ENCODE measurements around the gene AHCYL2. TPM values are rescaled to one million over a fixed set of nuclear protein-coding genes. Genes with fewer than 3 reads are reported as not detected.

Gene AHCYL2
- total RNA-seq, 1 experiment from 2014 or later = 25.6 TPM

DNA sequence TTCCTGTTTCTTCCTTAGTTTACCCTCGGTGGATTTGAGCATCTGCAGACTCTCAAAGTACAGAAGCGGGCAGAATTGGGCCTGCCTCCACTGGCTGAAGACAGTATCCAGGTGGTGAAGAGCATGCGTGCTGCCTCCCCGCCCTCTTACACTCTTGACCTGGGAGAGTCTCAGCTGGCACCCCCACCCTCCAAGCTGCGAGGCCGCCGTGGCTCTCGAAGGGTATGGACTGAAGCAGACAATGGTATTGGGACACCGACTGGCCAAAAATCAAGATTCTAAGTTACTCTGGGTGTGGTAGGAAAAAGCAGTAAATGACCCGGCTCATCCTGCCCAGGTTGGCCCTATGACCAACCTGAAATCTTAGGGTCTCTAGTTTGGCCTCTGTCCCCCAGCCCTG lies 231.6 kb downstream of the AHCYL2 start:
- Mint-ChIP-seq H3K27ac (no peak overlapping the region), H3K36me3 (peaks cover 10% of the 10 kb centered on the region; the same call in 1 of the 2 replicates), H3K9me3 (no peaks in the 10 kb centered on the region), H3K4me3 (no peak overlapping the region), H3K27me3 (ENCODE audit: low read depth) (no peaks in the 10 kb centered on the region), H3K4me1 (no peaks in the 10 kb centered on the region)
- ChIA-PET CTCF (interaction anchor here (0.7 kb wide), 1 partner anchor 573 kb away, joined by 4 read pairs; no protein-coding TSS in a partner anchor), POLR2A (no interaction called here)
- ATAC-seq = no peak
- DNase-seq (ENCODE audit: low spot score) = no peak
- TF ChIP-seq, protein P1, sequence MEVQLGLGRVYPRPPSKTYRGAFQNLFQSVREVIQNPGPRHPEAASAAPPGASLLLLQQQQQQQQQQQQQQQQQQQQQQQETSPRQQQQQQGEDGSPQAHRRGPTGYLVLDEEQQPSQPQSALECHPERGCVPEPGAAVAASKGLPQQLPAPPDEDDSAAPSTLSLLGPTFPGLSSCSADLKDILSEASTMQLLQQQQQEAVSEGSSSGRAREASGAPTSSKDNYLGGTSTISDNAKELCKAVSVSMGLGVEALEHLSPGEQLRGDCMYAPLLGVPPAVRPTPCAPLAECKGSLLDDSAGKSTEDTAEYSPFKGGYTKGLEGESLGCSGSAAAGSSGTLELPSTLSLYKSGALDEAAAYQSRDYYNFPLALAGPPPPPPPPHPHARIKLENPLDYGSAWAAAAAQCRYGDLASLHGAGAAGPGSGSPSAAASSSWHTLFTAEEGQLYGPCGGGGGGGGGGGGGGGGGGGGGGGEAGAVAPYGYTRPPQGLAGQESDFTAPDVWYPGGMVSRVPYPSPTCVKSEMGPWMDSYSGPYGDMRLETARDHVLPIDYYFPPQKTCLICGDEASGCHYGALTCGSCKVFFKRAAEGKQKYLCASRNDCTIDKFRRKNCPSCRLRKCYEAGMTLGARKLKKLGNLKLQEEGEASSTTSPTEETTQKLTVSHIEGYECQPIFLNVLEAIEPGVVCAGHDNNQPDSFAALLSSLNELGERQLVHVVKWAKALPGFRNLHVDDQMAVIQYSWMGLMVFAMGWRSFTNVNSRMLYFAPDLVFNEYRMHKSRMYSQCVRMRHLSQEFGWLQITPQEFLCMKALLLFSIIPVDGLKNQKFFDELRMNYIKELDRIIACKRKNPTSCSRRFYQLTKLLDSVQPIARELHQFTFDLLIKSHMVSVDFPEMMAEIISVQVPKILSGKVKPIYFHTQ (CRISPR knock-in tag; IDR thresholded peaks at IDR 0.05) = no peak
- no peak for TF ChIP-seq NFATC4 (CRISPR knock-in tag; IDR thresholded peaks at IDR 0.05)

DNA sequence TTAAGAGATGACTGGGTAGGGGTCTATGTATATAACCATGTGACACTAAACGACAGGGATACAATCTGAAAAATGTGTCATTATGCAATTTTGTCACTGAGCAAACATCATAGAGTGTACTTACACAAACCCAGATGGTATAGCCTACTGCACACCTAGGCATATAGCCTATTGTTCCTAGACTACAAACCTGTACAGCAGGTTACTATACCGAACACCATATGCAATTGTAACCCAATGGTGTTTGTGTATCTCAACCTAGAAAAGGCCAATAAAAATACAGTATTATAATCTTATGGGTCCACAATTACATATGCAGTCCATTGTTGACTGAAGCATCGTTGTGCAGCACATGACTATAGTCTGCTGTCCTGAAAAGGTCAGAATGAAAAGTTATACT lies 232.3 kb downstream of the AHCYL2 start:
- ATAC-seq = no peak
- no peak overlapping the region for H3K4me3 Mint-ChIP-seq

DNA sequence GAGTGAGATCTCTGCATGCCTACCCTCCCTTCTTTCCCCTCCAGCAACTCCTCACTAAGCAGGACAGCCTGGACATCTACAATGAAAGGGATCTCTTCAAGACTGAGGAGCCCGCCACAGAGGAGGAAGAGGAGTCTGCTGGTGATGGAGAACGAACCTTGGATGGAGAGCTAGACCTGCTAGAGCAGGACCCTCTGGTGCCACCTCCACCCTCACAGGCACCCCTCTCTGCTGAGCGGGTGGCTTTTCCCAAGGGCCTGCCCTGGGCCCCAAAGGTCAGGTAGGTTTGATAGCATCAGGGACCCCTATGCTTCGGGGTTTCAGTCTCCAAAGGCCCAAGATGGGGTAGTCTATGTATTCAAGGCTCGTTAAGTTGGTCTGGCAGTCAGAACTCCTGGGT lies 233.3 kb downstream of the AHCYL2 start:
- TF ChIP-seq MXD4 (CRISPR knock-in tag; IDR thresholded peaks at IDR 0.05; ENCODE audit: borderline replicate concordance) (no peak), FOXK1 (CRISPR knock-in tag; IDR thresholded peaks at IDR 0.05) (no peak), SP1 (CRISPR knock-in tag; conservative IDR thresholded peaks at IDR 0.05) (no peak), TP53 (CRISPR knock-in tag; IDR thresholded peaks at IDR 0.05) (no peak), RORB (CRISPR knock-in tag; IDR thresholded peaks at IDR 0.05) (no peak), CTCF (IDR thresholded peaks at IDR 0.05) (no peak), SMAD4 (CRISPR knock-in tag; IDR thresholded peaks at IDR 0.05) (no peak), CBFB (CRISPR knock-in tag; IDR thresholded peaks at IDR 0.05; ENCODE audit: low read depth) (no peak)
- TF ChIP-seq, protein P2, sequence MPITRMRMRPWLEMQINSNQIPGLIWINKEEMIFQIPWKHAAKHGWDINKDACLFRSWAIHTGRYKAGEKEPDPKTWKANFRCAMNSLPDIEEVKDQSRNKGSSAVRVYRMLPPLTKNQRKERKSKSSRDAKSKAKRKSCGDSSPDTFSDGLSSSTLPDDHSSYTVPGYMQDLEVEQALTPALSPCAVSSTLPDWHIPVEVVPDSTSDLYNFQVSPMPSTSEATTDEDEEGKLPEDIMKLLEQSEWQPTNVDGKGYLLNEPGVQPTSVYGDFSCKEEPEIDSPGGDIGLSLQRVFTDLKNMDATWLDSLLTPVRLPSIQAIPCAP (CRISPR knock-in tag; IDR thresholded peaks at IDR 0.05) = no peak
- TF ChIP-seq, protein P3, sequence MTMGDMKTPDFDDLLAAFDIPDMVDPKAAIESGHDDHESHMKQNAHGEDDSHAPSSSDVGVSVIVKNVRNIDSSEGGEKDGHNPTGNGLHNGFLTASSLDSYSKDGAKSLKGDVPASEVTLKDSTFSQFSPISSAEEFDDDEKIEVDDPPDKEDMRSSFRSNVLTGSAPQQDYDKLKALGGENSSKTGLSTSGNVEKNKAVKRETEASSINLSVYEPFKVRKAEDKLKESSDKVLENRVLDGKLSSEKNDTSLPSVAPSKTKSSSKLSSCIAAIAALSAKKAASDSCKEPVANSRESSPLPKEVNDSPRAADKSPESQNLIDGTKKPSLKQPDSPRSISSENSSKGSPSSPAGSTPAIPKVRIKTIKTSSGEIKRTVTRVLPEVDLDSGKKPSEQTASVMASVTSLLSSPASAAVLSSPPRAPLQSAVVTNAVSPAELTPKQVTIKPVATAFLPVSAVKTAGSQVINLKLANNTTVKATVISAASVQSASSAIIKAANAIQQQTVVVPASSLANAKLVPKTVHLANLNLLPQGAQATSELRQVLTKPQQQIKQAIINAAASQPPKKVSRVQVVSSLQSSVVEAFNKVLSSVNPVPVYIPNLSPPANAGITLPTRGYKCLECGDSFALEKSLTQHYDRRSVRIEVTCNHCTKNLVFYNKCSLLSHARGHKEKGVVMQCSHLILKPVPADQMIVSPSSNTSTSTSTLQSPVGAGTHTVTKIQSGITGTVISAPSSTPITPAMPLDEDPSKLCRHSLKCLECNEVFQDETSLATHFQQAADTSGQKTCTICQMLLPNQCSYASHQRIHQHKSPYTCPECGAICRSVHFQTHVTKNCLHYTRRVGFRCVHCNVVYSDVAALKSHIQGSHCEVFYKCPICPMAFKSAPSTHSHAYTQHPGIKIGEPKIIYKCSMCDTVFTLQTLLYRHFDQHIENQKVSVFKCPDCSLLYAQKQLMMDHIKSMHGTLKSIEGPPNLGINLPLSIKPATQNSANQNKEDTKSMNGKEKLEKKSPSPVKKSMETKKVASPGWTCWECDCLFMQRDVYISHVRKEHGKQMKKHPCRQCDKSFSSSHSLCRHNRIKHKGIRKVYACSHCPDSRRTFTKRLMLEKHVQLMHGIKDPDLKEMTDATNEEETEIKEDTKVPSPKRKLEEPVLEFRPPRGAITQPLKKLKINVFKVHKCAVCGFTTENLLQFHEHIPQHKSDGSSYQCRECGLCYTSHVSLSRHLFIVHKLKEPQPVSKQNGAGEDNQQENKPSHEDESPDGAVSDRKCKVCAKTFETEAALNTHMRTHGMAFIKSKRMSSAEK (CRISPR knock-in tag; IDR thresholded peaks at IDR 0.05; ENCODE audit: borderline replicate concordance) = no peak
- peaks cover 10% of the 10 kb centered on the region; the same call in 1 of the 2 replicates for H3K36me3 Mint-ChIP-seq
- H3K9me3 Mint-ChIP-seq = no peaks in the 10 kb centered on the region
- ChIA-PET POLR2A (no interaction called here), CTCF (interaction anchor here (1.1 kb wide), 1 partner anchor 91 kb away, joined by 3 read pairs; no protein-coding TSS in a partner anchor)
- no peaks in the 10 kb centered on the region for H3K4me1 Mint-ChIP-seq
- DNase-seq (ENCODE audit: low spot score) (no peak), ATAC-seq (no peak)
- H3K27me3 Mint-ChIP-seq (ENCODE audit: low read depth) = no peaks in the 10 kb centered on the region
- no peak overlapping the region for H3K4me3 Mint-ChIP-seq
- H3K27ac Mint-ChIP-seq = no peak overlapping the region

More for the DNA sequence above, 232.3 kb downstream of the AHCYL2 start:
- Mint-ChIP-seq H3K9me3 (no peaks in the 10 kb centered on the region), H3K36me3 (peaks cover 10% of the 10 kb centered on the region; the same call in 1 of the 2 replicates), H3K27ac (no peak overlapping the region), H3K27me3 (ENCODE audit: low read depth) (no peaks in the 10 kb centered on the region), H3K4me1 (no peaks in the 10 kb centered on the region)
- CTCF ChIA-PET = no interaction called here
- DNase-seq (ENCODE audit: low spot score) = no peak
- TF ChIP-seq GABPB1 (CRISPR knock-in tag; IDR thresholded peaks at IDR 0.05) = no peak
- TF ChIP-seq, protein P4, sequence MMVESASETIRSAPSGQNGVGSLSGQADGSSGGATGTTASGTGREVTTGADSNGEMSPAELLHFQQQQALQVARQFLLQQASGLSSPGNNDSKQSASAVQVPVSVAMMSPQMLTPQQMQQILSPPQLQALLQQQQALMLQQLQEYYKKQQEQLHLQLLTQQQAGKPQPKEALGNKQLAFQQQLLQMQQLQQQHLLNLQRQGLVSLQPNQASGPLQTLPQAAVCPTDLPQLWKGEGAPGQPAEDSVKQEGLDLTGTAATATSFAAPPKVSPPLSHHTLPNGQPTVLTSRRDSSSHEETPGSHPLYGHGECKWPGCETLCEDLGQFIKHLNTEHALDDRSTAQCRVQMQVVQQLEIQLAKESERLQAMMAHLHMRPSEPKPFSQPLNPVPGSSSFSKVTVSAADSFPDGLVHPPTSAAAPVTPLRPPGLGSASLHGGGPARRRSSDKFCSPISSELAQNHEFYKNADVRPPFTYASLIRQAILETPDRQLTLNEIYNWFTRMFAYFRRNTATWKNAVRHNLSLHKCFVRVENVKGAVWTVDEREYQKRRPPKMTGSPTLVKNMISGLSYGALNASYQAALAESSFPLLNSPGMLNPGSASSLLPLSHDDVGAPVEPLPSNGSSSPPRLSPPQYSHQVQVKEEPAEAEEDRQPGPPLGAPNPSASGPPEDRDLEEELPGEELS (CRISPR knock-in tag; IDR thresholded peaks at IDR 0.05) = no peak
- no peak for TF ChIP-seq ZNF138 (CRISPR knock-in tag; conservative IDR thresholded peaks at IDR 0.05)
- no peak for TF ChIP-seq CREB1 (CRISPR knock-in tag; IDR thresholded peaks at IDR 0.05)
- TF ChIP-seq MAX (CRISPR knock-in tag; IDR thresholded peaks at IDR 0.05) = no peak
- TF ChIP-seq ZNF671 (CRISPR knock-in tag; IDR thresholded peaks at IDR 0.05) = no peak
- no peak for TF ChIP-seq EMX1 (CRISPR knock-in tag; IDR thresholded peaks at IDR 0.05)
- no peak for TF ChIP-seq OVOL2 (CRISPR knock-in tag; IDR thresholded peaks at IDR 0.05; ENCODE audit: borderline replicate concordance)
- TF ChIP-seq NFYB (CRISPR knock-in tag; conservative IDR thresholded peaks at IDR 0.05; ENCODE audit: low read depth) = no peak
- TF ChIP-seq, protein P5, sequence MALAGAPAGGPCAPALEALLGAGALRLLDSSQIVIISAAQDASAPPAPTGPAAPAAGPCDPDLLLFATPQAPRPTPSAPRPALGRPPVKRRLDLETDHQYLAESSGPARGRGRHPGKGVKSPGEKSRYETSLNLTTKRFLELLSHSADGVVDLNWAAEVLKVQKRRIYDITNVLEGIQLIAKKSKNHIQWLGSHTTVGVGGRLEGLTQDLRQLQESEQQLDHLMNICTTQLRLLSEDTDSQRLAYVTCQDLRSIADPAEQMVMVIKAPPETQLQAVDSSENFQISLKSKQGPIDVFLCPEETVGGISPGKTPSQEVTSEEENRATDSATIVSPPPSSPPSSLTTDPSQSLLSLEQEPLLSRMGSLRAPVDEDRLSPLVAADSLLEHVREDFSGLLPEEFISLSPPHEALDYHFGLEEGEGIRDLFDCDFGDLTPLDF (CRISPR knock-in tag; IDR thresholded peaks at IDR 0.05) = no peak
- no peak for TF ChIP-seq TEAD4 (CRISPR knock-in tag; IDR thresholded peaks at IDR 0.05)
- POLR2A ChIA-PET = no interaction called here
